Activated naive CD4-positive, alpha-beta T cell treated with anti-CD3 and anti-CD28 coated beads, Interleukin-2, amount 50 U/mL, for 16 hours (primary cell): ENCODE data around the gene XPO6.

Source experiments
- DNase-seq: peaks from one replicate; pipeline ENCODE4 v3.0.0-alpha.2; 2020

Gene XPO6

DNA sequence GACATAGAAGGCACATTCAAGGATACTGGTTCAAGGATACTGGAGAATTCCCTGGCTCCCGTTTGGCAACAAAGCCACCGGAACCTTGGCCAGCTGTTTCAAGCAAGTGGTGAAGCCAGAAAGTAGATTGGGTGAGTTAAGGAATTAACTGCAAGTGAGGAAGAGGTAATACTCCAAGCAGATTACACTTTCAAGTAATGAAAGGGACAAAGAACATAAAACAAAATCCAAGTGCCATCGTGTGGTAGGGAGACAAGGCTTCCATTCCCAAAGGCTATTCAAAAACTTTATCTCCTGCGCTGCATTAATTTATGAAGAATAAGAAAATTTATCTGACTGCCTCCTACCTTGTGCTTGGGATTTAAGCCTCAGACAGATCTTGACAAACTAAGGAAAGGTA is 27.8 kb downstream of the XPO6 start:
- DNase-seq: no peak

DNA sequence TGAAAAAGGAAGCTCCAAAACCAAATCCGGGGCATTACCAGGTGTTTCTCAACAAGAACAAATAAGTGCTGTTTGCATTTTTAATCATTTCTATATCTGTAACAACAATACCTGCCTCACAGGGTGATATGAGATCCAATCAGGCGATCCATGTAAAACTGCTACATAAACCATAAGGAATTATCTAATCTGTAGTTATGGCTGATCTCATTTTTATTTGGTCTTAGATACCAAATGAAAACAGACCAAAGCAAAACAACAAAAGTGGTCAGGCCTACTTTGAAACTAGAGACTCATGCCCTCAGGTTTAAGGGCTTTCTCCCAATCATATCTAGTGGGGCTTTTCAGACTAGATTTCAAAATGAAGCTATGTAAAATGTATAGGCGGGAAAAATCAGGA is 28.3 kb downstream of the XPO6 start:
- no peak for DNase-seq

DNA sequence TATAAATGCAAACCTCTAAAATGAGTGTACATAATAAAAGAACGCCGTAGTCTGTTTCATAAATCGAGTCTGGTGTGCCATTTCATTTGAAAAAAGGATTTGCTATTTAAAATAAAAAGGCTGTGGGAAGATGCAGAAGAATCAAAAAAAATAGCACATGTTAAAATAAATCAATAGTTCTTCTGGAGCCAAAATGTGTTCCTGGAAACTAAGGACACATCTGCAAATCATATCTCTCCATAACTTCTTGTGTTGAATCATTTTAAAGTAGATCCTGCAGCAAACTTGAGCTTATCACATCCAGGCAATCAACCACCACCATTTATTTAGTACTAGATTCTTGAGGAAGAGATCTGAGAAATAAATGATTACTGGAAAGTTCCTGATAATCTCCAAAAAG is 29.0 kb downstream of the XPO6 start:
- no peak for DNase-seq

DNA sequence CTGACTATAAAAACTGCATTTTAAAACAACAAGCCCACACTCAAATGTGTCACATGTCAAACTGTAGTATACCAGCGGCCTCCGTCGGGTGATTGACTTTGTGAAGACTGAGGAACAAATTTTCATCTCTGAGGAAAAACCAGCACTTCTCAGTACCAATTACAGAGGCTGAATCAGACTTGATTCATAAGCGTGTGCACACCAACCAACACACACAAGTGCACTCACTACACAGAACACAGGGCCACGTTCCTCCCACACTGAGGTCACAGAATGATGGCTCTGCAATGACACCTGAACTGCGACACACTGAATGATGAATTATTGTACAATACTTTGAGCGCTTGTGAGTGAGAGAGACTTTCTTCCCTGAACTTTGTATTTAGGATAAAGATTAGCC is 29.6 kb downstream of the XPO6 start:
- DNase-seq: peak; percentile 59

DNA sequence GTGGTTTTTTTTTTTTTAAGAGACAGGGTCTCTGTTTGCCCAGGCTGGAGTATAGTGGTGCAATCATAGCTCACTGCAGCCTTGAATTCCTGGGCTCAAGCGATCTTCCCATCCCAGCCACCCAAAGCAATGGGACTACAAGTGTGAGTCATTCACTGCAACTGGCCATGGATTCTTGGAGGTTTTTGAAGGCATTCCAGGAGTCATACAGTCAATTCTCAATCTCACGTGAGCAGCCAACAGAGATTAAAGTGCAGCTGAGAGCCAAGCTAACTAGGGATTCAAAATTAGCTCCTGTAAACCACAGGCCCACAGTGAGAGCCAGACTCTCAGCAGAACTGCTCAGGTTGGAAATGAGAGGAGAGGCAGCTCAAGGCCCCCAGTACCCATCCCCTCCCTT is 30.2 kb downstream of the XPO6 start:
- DNase-seq: no peak

DNA sequence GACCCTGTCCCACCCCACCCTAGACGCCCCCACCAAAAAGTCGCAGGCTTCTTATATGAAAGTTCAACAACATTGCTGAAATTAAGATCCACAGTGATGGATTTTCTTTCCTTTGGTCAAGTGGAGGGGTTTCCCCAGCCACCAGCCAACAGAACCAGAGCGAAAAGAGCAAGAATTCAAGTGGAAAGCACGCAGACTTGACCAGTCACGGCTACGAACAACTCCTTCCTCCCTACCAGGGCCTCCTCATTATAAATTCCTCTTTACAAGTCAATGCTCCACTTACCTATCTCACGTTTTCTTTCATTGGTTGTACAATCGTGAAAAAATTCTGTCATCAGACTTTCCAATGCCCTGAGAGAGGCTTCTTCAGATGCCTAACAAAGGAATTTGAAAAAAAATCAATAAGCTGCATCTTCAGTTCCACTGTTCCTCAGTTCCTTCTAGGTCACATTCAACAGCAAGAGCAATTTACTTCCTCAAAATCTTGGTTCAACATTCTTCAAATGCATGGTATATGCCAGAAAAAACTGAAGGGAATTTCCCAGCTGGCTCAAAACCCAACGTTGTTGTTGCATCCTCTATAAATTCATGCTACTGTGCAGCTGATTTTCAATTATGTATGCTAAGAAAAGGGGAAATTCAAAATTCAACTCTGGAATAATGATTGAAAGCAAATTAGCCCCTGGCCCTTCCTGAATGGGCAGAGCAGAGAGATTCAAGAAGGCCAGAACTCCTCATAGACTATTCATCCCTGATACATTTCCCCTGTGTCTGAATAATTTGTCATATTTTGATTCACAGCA is 30.9 kb downstream of the XPO6 start:
- DNase-seq: no peak

DNA sequence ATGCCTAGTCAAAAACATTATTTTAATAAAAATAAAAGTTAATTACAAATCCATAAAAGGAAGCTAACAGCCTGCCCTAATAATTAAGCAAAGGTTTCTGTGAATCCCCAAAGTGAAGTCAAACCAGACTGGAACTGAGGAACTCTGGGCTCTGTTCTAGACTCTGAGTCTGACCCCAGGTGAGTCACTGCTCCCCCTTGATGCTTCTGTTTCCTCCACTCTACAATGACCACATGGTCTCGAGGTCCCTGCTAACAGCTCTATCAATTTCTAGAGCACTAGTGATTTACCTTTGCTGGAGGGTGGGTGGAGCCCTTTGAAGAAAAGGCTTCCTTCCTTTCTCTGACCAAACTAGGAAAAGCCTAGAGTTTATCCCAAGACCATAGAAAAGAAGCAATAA is 32.4 kb downstream of the XPO6 start:
- no peak for DNase-seq

DNA sequence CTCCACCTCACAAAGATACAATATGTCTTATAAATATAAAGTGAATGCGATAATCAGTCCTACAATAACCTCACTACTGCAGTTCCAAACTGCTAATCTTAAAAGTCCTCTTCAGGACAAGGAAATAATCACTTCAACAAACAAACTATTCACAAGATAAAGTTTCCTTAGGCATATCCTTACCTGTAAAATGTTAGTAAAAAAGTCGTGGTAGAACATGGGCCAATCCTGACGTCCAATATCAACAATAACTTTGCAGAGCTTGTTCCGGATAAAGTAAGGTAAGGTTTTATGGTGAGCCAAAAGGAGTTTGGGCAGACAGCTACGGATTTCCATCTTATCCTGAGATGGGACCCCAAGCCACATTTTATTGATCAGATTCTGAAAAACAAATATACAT is 36.0 kb downstream of the XPO6 start:
- DNase-seq: no peak

DNA sequence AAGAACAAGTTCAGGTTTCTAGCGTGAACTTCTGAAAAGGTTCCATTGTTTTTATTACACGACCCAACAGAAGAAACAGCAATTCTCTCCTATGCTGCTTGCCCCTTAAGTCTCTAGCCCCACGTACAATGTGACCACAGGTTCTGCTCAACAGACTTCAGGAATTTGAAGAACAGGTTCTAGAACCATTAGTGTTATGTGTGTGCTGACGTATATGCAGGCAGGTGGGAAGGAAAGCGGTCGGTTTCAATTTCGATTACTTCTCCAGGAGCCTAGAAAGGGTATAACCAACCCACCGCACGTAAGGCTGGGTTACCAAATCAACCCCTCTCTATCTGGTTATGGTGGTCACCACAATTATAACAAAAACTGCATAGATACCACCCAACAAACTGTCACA is 39.4 kb downstream of the XPO6 start:
- DNase-seq: no peak

DNA sequence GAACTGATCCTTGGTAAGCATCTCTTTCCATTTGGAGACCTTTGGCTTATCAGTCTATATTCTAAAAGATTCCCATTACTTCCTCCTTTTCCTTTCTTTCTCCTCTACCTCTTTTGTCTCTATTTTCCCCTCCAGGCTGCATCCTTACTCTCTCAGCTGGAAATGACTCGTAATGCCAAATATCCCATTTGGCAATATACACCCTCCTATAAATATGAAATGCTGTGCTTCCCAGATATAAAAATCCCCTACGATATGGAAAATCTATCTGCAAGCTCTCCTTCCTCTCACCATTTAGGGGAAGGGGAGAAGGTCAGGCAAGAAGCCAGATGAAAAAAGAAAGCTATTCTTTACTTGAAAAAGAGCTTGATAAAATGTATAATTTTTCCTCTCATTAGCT is 39.9 kb downstream of the XPO6 start:
- no peak for DNase-seq

DNA sequence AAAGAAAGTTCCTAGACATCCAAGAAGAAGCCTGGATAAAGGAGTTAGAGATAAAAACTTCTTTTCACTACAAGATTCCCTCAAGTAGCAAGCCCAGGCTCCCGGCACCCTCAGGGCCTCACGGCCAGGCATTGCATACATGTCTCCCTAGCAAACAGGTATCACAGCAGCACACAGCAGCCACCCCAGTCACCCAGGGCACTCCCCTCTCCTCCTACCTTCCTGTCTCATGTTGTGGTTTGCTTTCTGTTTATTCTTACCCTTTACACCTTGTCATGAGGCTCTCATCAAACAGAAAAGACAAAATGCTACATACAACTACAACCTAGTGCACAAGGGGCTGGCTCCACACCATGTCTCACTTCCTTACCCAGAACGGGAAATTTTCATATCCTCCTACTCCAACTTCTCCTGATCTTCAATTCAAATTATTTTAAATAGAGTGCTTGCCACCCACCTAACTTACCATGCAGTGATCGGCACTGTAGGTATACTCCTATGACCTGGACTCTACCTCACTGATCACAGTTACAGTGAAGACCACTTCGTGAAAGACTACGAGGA is 42.7 kb downstream of the XPO6 start:
- DNase-seq: peak; percentile 47

DNA sequence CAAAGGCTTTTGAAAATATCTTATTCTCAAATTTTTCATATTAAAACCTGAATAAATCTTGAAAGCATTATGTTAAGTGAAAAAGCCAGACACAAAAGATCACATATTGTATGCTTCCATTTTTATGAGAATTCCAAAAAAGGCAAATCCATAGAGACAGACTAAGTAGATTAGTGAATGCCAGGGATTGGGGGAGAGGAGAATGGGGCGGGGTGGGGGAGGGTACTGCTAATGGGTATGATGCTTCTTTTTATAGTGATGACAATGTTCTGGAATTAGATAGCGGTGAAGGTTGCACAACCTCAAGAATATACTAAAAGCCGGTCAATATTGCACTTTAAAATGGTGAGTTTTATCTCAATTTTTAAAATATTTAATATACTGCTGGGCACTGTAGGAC is 44.0 kb downstream of the XPO6 start:
- no peak for DNase-seq

DNA sequence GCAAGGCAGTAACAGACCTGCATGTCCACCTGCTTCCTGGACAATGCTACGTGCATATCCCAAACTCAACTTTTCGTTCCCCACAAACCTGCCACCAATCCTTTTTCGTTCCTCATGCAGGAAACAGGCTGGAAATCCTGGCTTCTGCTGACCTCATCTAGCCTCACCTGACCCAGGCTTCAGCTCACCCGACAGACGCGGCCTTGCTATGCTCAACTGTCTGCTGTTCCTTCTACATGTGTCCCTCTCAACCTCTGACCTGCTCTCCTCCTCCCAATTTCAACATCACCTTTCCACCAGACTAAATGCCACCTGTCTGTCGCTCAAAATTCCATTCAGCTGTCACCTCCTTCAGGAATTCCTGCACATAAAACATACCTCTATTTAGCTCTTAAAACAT is 44.5 kb downstream of the XPO6 start:
- DNase-seq: no peak

DNA sequence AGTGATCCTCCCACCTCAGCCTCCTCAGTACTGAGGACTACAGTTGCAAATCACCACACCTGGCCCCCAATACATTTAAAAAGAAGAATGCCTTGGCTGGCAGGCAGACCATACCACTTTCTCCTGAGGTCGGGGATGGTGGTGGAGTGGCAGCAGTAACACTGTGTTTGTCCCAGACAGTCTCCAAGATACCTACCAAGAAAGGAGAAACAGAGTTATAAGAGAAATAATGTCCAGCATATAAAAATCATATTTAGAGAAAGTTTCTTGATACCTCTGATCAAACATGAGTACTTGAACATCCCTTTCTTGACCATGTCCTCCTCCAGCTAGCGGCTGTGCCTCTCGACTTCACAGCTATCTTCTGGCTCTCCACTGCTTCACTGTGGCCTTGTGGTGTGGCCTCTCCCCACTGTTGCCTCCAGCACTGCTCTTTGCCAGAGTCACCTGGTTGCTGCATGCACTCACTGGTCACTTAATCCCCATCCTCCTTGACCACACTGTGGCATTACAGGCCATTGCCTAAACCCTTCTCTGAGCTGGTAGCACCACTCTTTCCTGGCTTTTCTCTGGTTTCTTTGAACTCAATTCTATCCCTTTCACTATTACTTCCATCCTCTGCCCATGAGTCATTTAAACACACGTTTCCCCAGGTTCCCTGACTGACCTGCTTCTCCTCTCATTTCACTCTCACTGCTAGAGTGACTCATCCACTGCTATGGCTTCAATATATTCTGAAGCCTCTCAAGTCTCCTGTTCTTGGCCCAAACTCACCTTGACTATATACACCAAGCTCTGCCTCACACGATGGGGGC is 45.2 kb downstream of the XPO6 start:
- no peak for DNase-seq

DNA sequence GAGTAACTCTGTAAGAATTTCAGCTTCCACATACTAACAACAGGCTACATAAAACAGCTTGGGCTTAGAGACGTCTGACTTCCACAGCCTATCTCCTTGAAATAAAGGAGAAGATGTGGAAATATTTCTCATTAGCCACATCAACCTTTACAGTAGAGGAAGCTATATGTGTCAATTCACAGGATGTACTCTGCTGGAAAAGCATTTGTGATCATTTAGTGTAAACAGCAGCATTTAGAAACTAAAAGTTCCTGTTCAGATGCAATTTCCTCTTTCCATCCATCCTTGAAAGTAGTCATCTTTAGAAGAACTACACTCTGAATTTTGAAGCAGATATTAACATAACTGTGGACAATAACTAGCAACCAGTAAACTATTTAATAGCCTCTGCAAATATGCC is 46.2 kb downstream of the XPO6 start:
- no peak for DNase-seq

DNA sequence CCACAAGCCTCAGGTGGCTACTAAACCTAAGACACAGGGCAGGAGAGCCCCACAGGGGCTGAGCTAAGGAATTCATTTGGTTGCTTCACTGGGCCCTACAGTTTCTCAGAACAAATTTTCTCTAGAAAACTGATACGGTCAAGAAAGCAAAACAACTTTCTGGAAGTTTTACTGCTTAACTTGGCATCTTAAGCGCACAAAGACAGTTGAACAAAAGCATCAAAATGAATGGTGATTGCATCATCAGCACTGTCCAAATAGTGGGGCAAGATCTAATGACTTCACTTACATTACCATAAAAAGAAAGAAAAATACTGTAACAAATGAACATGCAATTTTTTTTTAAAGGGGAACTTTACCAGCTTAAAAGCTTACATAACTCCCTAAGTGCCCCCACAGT is 47.6 kb downstream of the XPO6 start:
- no peak for DNase-seq

DNA sequence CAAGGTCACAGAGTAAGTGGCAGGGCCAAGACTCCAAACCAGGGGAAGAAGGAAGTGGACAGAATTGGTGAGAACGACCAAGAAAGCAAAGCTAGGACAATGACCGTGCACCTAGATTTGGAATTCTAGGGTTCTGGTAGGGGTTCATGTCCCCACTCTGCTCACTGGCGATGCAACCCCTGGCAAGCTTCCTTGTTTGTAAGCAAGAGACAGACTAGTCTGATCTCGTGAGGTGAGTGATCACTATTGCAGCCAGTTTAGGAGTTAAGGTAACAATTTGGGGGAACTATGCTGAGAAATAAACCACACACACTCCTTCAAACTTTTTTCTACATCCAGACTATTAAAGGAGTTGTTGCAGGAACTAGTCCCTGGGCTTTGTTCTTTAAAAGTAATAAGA is 48.1 kb downstream of the XPO6 start:
- no peak for DNase-seq

DNA sequence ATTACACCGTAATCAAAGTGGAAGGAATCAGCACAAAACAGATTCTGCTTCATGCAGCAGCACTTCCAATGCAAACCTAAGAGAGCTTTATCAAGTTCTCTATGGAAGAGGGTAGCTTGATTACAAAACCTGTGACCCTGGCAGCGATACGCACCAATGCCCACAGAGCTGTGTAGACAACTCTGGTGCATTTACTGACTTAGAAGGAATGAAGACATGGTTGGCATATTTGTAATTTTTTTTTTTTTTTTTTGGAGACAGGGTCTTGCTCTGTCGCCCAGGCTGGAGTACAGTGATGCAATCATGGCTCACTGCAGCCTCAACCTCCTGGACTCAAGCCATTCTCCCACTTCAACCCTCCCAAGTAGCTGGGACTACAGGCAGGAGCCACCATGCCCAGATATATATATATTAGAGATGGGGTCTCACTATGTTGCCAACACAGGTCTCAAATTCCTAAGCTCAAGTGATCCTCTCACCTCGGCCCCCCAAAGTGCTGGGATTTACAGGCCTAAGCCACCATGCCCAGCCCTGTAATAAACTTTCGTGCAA is 49.4 kb downstream of the XPO6 start:
- no peak for DNase-seq

DNA sequence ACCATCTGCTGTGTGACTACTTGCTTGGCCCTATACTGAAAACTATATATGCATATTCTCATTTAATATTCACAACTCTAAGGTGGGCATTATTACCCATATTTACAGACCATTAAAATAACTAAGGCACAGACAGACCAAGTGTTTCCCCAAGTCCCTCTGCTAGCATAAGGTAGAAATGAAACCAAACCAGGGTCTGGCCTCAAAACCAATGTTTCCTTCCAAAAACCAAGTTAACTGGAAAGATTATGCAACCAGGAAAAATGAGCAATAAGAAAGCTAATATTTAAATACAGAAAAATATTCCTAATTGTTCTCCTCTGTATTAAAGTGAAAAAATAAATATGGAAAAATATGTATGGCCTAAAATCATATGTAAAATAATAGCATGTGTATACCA is 50.1 kb downstream of the XPO6 start:
- DNase-seq: no peak

DNA sequence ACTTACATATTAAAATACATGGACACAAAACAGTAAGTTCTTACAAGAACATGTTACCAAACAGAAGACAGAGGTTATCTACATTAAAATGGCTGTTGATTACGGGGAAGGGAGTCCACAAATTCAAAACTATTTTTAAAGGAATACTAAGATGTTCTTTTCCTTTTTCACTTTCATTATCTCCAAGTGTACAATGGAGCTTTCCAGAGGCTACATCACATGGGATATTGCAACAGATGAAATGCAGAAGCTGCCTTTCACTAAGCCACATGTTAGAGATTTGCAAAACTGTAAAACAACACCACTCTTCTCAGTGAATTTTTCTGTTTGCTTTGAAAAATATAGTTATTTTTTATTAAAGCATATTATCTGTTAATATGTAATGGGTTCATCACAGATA is 53.6 kb downstream of the XPO6 start:
- no peak for DNase-seq

DNA sequence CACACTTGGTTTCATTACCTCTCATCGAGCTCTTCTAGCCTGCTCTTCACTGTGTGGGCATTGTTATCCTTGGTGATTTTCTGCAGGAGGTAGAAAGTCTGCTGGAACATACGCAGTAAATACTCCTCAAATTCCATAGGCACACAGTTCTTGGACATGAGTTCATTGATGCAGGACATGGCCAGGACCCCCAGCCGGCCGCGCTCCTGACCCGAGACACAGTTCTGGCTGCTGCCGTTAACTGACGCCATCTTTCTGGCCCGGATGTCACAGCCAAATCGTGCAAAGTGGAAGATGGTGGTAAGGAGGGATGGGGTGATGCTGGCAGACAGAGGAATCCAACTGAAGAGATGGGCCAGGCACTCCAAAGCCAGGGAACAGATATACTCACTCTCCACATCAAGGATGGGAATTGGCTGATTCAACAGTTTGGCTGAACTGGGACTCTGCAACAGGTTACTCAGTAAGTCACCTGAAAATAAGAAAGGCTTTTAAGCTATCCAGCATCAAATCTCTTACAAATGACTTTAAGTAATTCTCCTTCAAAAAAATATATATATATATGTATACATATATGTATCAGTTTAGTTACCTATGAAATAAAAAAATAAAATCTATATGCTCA is 55.6 kb downstream of the XPO6 start:
- no peak for DNase-seq

DNA sequence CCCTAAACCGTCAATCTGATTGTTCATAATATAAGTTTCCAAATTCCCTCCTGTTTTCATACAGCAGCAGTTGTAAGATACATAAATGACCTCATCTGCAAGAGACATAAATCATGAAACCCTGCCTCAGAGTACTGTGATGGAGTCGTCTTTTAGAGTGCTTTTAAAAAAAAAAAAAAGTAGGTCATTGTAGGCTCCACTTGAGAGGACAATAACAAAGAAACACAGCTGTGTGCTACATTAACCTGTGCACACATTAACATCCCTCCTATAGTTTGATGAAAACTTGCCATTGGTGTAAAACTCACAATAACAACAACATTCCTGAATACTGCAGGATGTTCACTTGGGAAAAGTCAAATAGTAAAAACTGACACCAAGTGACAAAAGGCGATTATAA is 56.5 kb downstream of the XPO6 start:
- DNase-seq: no peak

DNA sequence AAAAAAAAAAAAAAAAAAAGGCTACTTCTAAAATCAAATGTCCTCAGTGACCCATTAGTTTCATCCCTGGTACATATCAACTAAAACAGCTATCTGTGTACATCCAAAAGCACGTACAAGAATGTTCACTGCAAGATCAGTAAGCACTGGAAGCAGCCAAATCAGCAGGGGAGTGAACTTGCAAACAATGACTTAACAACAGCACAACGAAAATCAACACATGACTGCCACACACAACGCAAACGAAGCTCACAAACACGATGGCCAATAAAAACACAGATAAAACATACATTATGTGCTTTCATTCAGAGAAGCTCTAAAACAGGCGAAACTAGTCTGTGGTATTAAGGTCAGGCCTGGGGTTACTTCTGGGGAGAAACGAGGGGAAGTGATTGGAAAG is 60.6 kb downstream of the XPO6 start:
- DNase-seq: no peak
